Neural crest cell (in vitro differentiated cells): ENCODE data around the gene GUCA2A. TPM values are rescaled to one million over a fixed set of nuclear protein-coding genes. Genes with fewer than 3 reads are reported as not detected.

Experiments
- DNase-seq: peaks from one replicate; pipeline ENCODE4 v3.0.0; 2021; ENCODE audit warnings: low read depth, mixed read lengths, low spot score
- H3K27ac Mint-ChIP-seq: one replicate; pipeline ENCODE4 v1.8.0; 2021; ENCODE audit warnings: mild to moderate bottlenecking, mixed read lengths; ENCODE audit not compliant: unreplicated experiment
- H3K27me3 Mint-ChIP-seq: 2 replicates; pipeline ENCODE4 v1.8.0; 2021; ENCODE audit warnings: low read depth, mild to moderate bottlenecking, mixed read lengths
- H3K36me3 Mint-ChIP-seq: 2 replicates; pipeline ENCODE4 v1.8.0; 2021; ENCODE audit warnings: low read depth, mild to moderate bottlenecking, mixed read lengths
- H3K4me1 Mint-ChIP-seq: 2 replicates; pipeline ENCODE4 v1.8.0; 2021; ENCODE audit warnings: mixed read lengths
- H3K4me3 Mint-ChIP-seq: one replicate; pipeline ENCODE4 v1.8.0; 2021; ENCODE audit warnings: mild to moderate bottlenecking, mixed read lengths
- H3K9me3 Mint-ChIP-seq: 2 replicates; pipeline ENCODE4 v1.8.0; 2021; ENCODE audit warnings: mixed read lengths
- CTCF ChIP-seq: fragments of 200-600 bp; sonication (generic); conservative IDR thresholded peaks from 2 replicates; pipeline ENCODE4 v1.5.0; 2021; ENCODE audit warnings: antibody characterized with exemption, mild to moderate bottlenecking
- total RNA-seq: library from RNA; stranded (reverse); gene quantifications from 2 replicates; pipeline ENCODE4 v1.2.1, GENCODE V29; 2021

The GUCA2A gene
- total RNA-seq, 1 donor from 2014 or later, result not detected

- Mint-ChIP-seq H3K27me3 (no peaks in the 10 kb centered on the region), H3K4me3 (no peak overlapping the region), H3K9me3 (no peaks in the 10 kb centered on the region), H3K4me1 (peaks cover 6% of the 10 kb centered on the region), H3K36me3 (no peaks in the 10 kb centered on the region), H3K27ac (no peak overlapping the region)
- no peak for DNase-seq
- no peak for TF ChIP-seq CTCF
Measured at GRCh38 chr1:42135426-42135825, 29.1 kb downstream of the GUCA2A start.

GRCh38 chr1:42133809-42134526, 30.6 kb downstream of the GUCA2A start:
- Mint-ChIP-seq H3K4me3 (no peak overlapping the region), H3K27ac (no peak overlapping the region), H3K9me3 (no peaks in the 10 kb centered on the region), H3K27me3 (no peaks in the 10 kb centered on the region), H3K4me1 (peaks cover 6% of the 10 kb centered on the region), H3K36me3 (no peaks in the 10 kb centered on the region)
- TF ChIP-seq CTCF, result no peak
- no peak for DNase-seq

GRCh38 chr1:42133390-42133789, 31.2 kb downstream of the GUCA2A start:
- DNase-seq, result no peak
- TF ChIP-seq CTCF, result no peak
- Mint-ChIP-seq H3K4me1 (peaks cover 6% of the 10 kb centered on the region), H3K36me3 (no peaks in the 10 kb centered on the region), H3K27ac (no peak overlapping the region), H3K27me3 (peaks cover 4% of the 10 kb centered on the region), H3K4me3 (no peak overlapping the region), H3K9me3 (no peaks in the 10 kb centered on the region)

GRCh38 chr1:42130061-42130660, 34.4 kb downstream of the GUCA2A start:
- no peak overlapping the region for H3K4me3 Mint-ChIP-seq
- H3K27ac Mint-ChIP-seq, result no peak overlapping the region
- DNase-seq, result no peak
- H3K27me3 Mint-ChIP-seq, result peaks cover 7% of the 10 kb centered on the region
- no peak for TF ChIP-seq CTCF
- H3K9me3 Mint-ChIP-seq, result no peaks in the 10 kb centered on the region
- H3K4me1 Mint-ChIP-seq, result no peaks in the 10 kb centered on the region
- no peaks in the 10 kb centered on the region for H3K36me3 Mint-ChIP-seq

- no peak for TF ChIP-seq CTCF
- H3K36me3 Mint-ChIP-seq, result no peaks in the 10 kb centered on the region
- DNase-seq, result no peak
- no peak overlapping the region for H3K27ac Mint-ChIP-seq
- no peaks in the 10 kb centered on the region for H3K4me1 Mint-ChIP-seq
- peaks cover 7% of the 10 kb centered on the region for H3K27me3 Mint-ChIP-seq
- no peak overlapping the region for H3K4me3 Mint-ChIP-seq
- H3K9me3 Mint-ChIP-seq, result no peaks in the 10 kb centered on the region
Measured at GRCh38 chr1:42128964-42129363, 35.6 kb downstream of the GUCA2A start.
